ENCODE results near the gene CD2. TPM values are rescaled to one million over a fixed set of nuclear protein-coding genes. Genes with fewer than 3 reads are reported as not detected.

The CD2 gene
- total RNA-seq, 4 donors from 2014 or later = 0.39 to 1.7 TPM; not detected in 2

DNA sequence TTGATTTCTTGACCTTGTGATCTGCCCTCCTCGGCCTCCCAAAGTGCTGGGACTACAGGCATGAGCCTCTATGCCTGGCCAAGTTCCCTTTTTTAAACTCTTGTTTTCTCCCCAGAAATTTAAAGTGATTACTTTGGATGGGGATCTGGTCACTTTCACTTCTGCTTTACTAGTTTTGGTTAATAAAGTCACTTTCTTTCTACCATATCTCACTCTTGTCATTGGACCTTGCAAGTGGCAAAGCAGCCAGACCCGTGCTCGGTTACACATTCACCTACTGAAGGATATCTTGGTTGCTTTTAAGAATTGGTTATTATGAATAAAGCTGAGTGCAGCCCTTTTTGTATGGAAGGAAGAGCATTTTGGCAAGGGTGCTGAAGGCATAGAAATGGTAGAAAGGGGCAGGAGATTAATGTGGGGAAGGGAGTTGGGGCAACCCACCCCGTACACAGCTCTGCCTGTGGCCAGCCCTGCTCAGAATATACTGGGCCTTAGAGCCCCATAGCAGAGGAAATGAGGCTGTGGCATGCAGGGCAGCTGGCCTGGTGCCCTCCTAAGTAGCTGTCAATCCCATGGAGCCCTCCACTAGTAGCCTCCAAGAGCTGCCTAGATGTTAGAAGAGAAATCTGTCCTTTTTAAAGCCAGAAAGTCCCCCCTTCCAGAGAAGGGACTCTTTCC is 40.7 kb downstream of the CD2 start:
- 85% methylated on average over 4 of the region's 4 CpGs for WGBS
- Histone ChIP-seq H3K36me3 (no peaks in the 10 kb centered on the region), H3K4me1 (peaks cover 9% of the 10 kb centered on the region), H3K27ac (no peak overlapping the region), H3K9me3 (no peaks in the 10 kb centered on the region), H3K27me3 (peaks cover 3% of the 10 kb centered on the region), H3K4me3 (no peak overlapping the region)
- DNase-seq (ENCODE audit: low spot score in 2 of 2) = no peak
- no peak for TF ChIP-seq POLR2AphosphoS5 (IDR thresholded peaks at IDR 0.05)
- TF ChIP-seq POLR2A (IDR thresholded peaks at IDR 0.05) = no peak
- no peak for TF ChIP-seq EP300 (IDR thresholded peaks at IDR 0.05)
- TF ChIP-seq, protein P1, sequence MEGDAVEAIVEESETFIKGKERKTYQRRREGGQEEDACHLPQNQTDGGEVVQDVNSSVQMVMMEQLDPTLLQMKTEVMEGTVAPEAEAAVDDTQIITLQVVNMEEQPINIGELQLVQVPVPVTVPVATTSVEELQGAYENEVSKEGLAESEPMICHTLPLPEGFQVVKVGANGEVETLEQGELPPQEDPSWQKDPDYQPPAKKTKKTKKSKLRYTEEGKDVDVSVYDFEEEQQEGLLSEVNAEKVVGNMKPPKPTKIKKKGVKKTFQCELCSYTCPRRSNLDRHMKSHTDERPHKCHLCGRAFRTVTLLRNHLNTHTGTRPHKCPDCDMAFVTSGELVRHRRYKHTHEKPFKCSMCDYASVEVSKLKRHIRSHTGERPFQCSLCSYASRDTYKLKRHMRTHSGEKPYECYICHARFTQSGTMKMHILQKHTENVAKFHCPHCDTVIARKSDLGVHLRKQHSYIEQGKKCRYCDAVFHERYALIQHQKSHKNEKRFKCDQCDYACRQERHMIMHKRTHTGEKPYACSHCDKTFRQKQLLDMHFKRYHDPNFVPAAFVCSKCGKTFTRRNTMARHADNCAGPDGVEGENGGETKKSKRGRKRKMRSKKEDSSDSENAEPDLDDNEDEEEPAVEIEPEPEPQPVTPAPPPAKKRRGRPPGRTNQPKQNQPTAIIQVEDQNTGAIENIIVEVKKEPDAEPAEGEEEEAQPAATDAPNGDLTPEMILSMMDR (IDR thresholded peaks at IDR 0.05) = no peak

DNA sequence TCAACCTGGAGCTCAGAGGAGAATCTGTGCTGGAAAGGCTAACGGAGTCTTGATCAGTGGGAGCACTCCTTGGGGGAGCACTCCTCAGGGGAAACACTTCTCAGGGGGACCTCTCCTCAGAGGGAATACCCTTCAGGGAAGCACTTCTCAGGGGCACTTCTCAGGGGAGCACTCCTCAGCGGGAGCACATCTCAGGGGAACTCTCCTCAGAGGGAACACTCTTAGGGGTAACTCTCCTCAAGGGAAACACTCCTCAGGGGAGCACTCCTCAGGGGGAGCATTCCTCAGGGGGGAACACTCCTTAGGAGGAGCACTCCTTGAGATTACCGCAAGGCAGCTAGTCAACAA is 41.2 kb downstream of the CD2 start:
- no peak for DNase-seq (ENCODE audit: low spot score in 2 of 2)
- no peak overlapping the region for H3K4me3 ChIP-seq
- no peak overlapping the region for H3K27ac ChIP-seq
- peaks cover 9% of the 10 kb centered on the region for H3K4me1 ChIP-seq
- H3K9me3 ChIP-seq = no peaks in the 10 kb centered on the region
- 96% methylated on average over 3 of the region's 3 CpGs for WGBS
- TF ChIP-seq POLR2AphosphoS5 (IDR thresholded peaks at IDR 0.05) (no peak), EP300 (IDR thresholded peaks at IDR 0.05) (no peak), POLR2A (IDR thresholded peaks at IDR 0.05) (no peak)
- TF ChIP-seq, protein P1 (IDR thresholded peaks at IDR 0.05) = no peak
- peaks cover 3% of the 10 kb centered on the region for H3K27me3 ChIP-seq
- H3K36me3 ChIP-seq = no peaks in the 10 kb centered on the region

DNA sequence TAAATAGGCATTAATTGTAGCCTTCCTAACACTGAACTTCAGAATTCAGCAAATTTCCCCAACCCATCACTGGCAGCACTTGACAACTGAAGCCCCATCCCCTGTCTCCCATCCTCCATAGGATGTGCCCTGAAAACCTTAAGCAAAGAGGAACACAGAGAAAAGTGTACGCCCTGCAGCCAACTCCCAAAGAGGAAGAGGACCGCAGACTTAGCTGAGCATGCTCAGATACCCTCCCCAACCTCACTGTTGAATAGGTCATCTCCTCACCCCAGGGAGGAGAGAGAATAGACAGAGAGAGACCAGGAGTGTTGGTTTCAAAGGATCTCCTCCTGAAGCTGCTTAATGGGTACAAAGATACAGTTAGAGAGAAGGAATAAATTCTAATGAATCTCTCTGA is 50.5 kb downstream of the CD2 start:
- H3K4me3 ChIP-seq = no peak overlapping the region
- no peak overlapping the region for H3K27ac ChIP-seq
- H3K27me3 ChIP-seq = no peaks in the 10 kb centered on the region
- peaks cover 19% of the 10 kb centered on the region for H3K4me1 ChIP-seq
- no peaks in the 10 kb centered on the region for H3K36me3 ChIP-seq
- no peak for DNase-seq (ENCODE audit: low spot score in 2 of 2)
- H3K9me3 ChIP-seq = no peaks in the 10 kb centered on the region
- 73% methylated on average over 2 of the region's 2 CpGs for WGBS
- TF ChIP-seq POLR2AphosphoS5 (IDR thresholded peaks at IDR 0.05) (no peak), POLR2A (IDR thresholded peaks at IDR 0.05) (no peak), EP300 (IDR thresholded peaks at IDR 0.05) (no peak)
- TF ChIP-seq, protein P1 (IDR thresholded peaks at IDR 0.05) = no peak

DNA sequence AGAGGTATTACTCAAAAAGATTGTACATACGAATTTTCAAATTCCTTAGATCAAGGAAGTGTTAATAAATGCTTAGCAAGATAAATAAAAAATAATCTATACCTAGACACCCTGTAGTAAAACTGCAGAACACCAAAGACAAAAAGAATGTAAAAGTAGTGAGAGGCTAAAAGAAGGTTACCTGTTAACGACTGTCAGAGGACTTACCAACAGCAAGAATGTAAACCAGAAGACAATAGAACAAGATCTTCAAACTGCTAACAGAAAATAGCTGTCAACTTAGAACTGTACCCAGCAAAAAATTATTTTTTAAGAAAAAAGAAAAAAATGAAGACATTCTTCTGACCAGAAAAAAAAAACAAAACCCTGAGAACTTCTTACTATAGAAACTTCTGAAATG is 51.2 kb downstream of the CD2 start:
- peaks cover 22% of the 10 kb centered on the region for H3K4me1 ChIP-seq
- H3K36me3 ChIP-seq = no peaks in the 10 kb centered on the region
- DNase-seq (ENCODE audit: low spot score in 2 of 2) = no peak
- H3K27me3 ChIP-seq = no peaks in the 10 kb centered on the region
- no peak overlapping the region for H3K27ac ChIP-seq
- TF ChIP-seq POLR2AphosphoS5 (IDR thresholded peaks at IDR 0.05) = no peak
- no peak for TF ChIP-seq POLR2A (IDR thresholded peaks at IDR 0.05)
- no peak for TF ChIP-seq EP300 (IDR thresholded peaks at IDR 0.05)
- TF ChIP-seq, protein P1 (IDR thresholded peaks at IDR 0.05) = no peak
- H3K4me3 ChIP-seq = no peak overlapping the region
- WGBS = 84% methylated on average over 2 of the region's 2 CpGs
- no peaks in the 10 kb centered on the region for H3K9me3 ChIP-seq

DNA sequence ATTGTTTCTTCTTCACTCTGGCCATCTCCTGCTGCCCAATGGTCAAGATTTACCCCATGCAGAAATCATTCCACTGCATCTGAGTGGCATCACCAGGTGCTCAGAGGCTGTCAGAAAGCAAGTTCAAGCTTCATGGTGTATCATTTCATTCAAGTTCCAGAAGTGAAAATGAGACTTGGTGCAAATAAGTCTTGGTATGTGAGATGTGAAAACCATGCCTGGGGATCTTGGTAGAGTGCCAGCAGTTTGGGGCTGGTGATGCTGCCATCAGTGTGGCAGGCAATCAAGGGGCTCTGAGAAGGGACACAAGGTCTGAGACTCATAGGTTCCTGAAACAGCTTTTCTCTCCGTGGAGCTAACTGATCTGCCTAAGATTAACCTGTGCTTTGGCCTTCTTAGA is 52.0 kb downstream of the CD2 start:
- Histone ChIP-seq H3K27me3 (no peaks in the 10 kb centered on the region), H3K27ac (no peak overlapping the region), H3K36me3 (no peaks in the 10 kb centered on the region), H3K9me3 (no peaks in the 10 kb centered on the region), H3K4me3 (no peak overlapping the region), H3K4me1 (peaks cover 22% of the 10 kb centered on the region)
- DNase-seq (ENCODE audit: low spot score in 2 of 2) = no peak
- TF ChIP-seq, protein P1 (IDR thresholded peaks at IDR 0.05) = no peak
- TF ChIP-seq EP300 (IDR thresholded peaks at IDR 0.05) = no peak
- WGBS = 75% methylated on average over 1 of the region's 1 CpG
